COLO829 (cell line): ENCODE measurements around the gene OR11L1.

ENCODE experiments used
- DNase-seq: peaks from one replicate; pipeline ENCODE4 v3.0.0; 2012; ENCODE audit warnings: low spot score

The OR11L1 gene, protein sequence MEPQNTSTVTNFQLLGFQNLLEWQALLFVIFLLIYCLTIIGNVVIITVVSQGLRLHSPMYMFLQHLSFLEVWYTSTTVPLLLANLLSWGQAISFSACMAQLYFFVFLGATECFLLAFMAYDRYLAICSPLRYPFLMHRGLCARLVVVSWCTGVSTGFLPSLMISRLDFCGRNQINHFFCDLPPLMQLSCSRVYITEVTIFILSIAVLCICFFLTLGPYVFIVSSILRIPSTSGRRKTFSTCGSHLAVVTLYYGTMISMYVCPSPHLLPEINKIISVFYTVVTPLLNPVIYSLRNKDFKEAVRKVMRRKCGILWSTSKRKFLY

DNA sequence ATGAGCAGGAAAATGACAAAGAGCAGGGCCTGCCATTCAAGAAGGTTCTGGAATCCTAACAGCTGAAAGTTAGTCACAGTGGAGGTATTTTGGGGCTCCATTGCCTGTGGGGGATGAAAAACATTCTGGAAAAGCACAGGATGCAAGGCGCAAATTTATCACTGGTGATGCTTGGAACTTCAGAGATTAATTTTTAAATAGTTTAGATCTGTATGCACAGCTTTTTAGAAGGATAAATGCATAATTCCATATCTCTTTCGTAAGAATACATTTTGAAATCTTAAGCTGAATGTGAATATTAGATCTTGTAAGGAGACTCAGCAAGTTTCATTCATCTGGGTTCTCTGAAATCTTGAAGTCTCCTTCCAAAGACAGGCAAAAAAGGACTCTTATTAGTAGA is at the start of gene OR11L1:
Gene OR11L1 (minus strand): TSS at position 101 of the 400 bp plus-strand sequence. CDS start 0 bp downstream, at position 101.
- DNase-seq = no peak

DNA sequence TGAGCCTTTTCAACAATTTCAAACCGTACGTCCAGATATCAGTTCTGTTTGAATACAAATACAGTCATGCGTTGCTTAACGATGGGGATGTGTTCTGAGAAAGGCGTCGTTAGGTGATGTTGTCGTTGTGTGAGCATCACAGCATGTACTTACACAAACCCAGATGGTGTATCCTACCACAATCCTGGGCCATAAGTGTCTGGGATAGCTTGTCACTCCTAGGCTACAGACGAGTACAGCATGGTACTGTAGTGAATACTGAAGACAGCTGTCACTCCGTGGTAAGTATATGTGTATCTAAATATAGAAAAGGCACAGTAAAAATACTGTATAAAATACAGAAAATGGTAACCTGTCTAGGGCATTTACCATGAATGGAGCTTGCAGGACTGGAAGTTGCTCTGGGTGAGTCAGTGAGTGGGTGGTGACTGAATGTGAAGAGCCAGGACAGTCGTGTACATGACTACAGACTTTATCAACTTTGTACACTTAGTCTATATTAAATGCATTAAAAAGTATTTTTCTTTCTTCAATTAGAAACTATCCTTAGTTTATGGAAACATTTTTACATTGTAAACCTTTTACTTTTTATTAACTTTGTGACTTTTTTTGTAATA is 43.2 kb upstream of the OR11L1 start:
- DNase-seq = no peak

DNA sequence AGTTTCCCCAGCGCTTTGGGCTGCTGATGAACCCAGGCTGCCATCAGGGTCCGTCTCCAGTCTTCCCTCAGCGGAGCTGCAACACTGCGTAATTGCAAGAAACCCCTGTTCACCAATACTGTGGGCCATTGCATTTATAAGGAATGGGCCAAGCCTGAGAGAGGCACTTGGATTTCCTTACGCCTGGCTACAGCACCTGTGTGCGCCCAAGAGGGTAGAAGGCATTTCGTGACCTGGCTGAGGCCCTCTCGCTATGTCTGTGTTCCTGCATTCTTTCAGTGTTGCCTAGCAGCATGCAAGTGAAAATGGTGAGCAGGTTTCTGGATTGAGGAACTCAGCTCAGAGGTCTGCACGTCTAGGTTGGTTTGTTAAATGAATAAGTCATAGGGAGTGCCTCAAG is 41.6 kb upstream of the OR11L1 start:
- DNase-seq = no peak

DNA sequence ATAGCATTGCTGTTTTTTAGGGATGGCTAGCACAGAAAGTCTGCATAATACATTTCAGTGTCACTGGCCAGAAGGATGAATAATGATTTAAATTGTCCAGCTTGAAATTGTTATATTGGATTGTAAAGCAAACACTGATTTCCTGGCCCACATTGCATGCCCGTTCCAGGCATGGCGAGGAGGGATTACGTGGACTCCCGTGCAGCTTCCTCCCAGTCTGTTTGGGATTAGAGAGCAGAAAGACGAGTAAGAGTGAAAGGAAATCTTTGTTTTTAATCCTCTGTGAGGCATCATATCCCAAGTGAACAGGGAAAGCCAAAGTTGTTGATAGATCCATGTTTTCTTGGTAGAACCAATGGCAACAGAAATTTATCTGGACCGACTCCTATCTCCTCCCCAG is 23.7 kb upstream of the OR11L1 start:
- DNase-seq = no peak

DNA sequence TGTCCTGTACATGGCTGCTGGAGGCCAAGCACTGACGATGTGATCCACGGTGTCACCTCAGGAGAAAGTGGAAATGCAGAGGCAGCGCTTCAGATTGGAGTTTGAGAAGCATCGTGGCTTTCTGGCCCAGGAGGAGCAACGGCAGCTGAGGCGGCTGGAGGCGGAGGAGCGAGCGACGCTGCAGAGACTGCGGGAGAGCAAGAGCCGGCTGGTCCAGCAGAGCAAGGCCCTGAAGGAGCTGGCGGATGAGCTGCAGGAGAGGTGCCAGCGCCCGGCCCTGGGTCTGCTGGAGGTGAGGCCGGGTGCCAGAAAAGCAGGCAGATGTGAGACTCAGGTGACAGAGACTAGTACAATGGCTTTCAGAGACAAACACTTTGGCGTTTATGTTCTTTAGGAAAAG is 22.9 kb upstream of the OR11L1 start:
- no peak for DNase-seq

DNA sequence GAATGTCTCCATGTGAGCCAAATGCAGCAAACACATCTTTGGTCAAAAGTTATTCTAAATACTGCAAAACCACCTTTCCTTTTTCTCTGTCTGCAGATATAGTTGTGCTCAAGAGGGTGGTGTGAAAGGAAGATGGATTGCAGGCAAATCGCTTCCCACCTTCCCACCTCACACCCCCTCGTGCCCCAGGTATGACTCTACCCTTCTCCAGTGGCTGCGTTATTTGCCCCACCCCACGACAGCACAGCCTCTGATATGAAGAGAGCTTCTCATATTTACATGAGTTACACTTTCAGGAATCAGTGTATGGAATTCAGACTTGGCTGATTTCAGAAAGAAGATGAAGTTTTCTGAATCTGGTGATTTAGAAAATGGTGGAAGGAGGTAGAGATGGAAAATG is 21.1 kb upstream of the OR11L1 start:
- no peak for DNase-seq

DNA sequence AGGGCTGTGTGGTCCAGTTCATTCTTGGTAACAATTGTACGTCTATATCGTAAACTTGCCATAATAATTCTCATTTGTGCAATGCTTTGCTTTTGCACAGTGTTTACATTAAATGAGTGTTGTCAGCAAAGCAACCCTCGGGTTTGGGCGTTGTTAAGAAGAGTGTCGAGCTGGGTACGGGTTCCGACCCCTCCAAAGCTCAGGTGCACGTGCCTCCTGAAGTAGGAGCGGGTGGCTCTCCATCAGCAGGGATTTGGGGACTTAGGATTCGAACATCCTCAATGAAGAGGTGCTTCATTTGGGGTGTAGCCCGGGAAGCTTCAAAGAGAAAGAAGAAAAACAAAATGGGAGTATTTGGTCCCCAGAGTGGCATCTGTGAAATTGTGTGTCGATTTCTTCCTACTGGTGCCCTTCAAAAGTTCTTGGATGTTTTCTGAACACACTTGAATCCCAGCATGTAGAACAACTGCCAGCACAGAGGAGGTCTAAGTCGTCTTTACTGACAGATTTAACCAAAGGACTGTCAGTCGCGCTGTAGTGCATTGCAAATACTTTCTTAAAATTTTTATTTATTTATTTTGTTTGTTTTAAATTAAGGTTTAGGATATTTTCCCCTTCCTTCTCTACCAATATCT is 16.4 kb upstream of the OR11L1 start:
- DNase-seq = no peak

DNA sequence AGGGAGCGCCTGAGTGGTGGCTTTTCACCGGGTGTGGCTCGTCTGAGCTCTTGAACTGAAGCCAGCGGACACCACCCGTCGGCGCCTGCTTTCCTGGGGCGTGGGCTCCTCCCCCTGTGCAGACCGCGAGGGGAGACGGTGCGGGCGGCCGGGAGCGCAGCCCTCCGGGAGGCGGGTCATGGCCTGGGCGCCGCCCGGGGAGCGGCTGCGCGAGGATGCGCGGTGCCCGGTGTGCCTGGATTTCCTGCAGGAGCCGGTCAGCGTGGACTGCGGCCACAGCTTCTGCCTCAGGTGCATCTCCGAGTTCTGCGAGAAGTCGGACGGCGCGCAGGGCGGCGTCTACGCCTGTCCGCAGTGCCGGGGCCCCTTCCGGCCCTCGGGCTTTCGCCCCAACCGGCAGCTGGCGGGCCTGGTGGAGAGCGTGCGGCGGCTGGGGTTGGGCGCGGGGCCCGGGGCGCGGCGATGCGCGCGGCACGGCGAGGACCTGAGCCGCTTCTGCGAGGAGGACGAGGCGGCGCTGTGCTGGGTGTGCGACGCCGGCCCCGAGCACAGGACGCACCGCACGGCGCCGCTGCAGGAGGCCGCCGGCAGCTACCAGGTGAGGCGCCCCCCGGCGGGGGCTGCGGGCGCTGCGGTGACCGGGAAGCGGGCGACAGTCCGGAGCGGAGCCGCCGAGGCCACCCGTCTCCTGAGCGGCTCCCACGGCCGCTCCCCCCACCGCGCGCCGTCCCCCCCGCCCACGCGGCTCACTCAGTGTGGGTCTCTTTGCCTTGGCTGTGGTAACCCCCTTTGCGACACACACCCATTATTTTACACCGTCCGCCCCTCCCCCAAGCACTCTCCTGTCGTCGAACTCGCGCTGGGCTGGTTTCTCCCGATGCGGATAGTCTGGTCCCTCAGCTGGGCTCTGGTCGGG is 15.6 kb upstream of the OR11L1 start, which contains the start of gene TRIM58:
Gene TRIM58 (plus strand): TSS at position 119 of the 916 bp plus-strand sequence. CDS start 60 bp downstream, at position 179.
- peak; percentile 53 for DNase-seq

DNA sequence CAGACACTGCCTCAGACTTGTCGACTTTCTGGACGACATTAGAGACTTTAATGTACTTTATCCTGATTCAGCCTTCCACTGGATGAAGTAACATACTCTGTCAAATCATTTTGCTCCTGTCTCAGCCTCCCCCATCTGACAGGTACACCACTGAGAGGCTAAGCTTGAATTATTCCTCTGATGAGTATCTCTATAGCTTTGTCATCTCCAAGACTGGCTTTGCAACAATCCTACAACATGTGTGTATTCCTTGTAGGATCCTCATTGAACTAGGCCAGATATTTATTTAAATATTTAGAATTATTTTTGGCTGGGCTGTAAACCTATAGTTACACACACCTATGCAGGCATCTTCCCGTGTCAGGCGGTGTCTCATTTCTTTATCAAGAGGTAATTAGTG is 14.2 kb upstream of the OR11L1 start:
- DNase-seq = no peak

DNA sequence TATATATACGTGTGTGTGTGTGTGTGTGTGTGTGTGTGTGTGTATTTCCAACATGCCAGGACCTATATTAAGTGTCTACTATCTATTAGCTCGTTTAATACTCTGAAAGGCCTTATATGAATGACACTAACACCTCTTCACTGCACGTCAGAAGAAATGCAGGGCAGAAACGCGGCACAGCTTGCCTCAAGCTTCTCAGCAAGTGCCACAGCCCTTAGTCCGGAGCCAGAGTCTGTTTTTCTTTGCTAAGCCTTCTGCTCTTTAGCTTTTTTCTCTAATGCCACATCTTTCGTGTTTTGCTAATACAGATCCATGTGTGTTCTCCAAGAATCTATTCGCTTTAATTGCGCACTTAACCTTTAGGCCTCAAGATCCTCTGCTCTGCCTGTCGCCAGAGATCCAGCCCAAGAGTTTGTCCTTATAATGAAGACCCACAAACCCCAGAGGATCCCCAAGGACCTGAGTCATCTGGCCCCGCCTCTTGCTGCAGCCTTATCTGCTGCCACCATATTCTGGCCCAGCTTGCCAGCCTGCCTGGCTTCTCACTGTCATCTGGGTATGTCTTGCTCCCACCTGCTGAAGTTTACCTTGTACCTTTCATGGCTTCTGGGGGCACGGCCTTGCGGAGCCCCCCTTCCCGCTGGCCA is 13.3 kb upstream of the OR11L1 start:
- DNase-seq = no peak

DNA sequence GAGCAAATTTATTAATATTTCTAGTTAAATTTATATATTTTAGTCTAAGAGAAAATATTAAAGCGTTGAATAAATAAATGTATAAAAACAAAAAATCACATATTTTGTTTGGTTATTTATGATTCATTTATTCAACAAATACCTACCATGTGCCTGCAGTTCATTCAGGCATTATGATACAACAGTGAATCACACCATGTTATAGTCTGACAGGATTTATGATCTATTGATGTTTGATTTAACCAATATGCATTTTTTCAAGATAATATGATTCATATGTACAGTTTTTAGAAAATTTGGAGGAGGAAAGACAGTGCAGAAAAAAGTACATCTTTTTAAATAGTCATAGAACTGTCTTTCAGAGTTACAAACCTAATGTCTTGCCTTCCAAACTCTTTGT is 7.9 kb upstream of the OR11L1 start:
- DNase-seq = no peak

DNA sequence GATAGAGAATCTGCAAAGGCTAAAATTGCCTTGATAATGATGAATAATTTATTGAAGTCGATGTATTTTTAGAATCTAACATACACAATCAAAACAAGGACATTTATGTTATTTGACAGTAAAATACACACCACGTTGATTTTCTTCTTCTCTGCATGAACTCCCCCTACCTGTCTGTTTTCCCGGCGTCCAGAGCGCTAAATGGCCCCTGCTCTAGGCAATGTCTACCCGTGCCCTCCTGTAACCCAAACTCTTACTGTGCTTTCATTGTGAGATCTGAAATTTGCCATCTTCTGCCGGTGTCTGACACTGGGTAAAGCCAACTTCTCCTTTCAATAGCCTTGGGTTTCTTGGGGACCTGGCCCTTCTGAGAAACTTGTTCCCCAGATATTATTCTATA is 6.7 kb upstream of the OR11L1 start:
- DNase-seq = no peak

DNA sequence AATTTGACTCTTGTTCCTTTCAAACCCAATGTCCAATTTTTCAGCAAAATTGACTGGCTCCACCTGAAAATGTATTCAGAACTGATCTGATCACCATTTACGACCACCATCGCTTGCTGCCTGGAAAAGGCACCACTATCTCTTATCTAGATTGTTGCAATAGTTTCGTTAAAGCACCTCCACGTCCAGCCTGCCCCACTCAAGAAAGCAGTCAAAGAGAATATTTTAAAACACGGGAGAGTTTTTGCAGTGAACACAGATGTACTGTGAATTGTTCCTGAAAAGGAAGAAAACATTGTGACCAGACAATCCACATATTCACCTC is 4.0 kb upstream of the OR11L1 start:
- DNase-seq = no peak

DNA sequence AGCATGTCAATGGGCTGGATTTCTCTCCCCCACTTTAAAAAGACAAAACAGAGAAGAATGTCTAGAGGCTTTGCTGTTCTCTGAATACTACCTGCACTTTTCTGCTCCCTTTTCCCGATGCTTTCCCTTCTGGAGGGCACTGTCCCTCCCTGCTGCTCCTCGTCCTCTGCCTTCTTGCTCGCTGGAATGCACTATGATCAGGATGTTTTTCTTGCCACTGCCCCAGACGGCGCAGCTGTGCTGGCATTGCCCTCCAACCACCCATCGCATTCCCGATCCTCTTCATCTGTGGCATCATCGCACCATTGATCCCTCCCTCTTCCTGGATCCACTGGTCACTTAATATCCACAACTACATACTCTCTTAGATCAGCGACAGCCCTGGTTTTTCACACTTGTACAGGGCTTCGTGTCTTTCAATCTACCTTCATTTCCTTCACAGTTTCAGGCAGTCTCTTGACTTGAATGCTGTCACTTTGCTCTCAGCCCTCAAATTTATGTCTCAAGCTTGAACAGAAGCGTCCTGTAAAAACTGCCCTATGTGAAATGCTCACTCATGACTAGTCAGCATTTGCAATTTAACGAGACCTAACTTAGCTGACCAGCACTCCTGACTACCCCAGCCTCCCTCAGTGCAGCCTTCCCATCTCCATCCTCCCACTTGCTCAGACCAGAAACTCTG is 3.5 kb upstream of the OR11L1 start:
- no peak for DNase-seq

DNA sequence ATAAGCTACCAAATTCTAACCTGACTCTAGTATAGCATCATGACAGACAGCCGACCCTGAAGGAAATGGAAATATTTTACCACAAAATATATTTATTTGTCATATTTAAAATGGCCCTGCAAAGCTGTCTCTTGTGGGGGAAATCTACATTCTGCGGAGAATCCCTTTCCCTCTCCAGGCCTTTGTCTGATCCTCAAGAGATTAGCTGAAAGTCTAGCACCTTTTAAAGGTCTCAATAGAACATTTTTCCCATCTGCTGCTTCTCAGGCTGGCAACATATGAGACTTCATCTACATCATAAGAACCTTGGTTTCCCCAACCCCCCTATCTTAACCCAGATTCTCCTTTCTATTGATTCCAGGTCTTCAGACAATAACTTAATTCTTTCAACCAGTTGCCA is 1.7 kb upstream of the OR11L1 start:
- no peak for DNase-seq

DNA sequence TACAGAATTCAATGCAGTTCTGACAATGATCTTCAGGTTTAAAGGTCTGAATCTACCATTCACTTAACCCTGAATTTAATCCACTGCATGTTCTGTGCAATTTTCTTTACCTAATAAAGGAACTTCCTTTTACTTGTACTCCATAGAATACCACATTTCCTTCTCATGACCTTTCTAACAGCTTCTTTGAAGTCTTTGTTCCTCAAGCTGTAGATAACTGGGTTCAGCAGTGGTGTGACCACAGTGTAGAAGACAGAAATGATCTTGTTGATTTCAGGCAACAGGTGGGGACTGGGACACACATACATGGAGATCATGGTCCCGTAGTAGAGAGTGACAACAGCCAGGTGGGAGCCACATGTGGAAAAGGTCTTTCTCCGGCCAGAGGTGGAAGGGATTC is 878 bp downstream of the OR11L1 start:
- no peak for DNase-seq

DNA sequence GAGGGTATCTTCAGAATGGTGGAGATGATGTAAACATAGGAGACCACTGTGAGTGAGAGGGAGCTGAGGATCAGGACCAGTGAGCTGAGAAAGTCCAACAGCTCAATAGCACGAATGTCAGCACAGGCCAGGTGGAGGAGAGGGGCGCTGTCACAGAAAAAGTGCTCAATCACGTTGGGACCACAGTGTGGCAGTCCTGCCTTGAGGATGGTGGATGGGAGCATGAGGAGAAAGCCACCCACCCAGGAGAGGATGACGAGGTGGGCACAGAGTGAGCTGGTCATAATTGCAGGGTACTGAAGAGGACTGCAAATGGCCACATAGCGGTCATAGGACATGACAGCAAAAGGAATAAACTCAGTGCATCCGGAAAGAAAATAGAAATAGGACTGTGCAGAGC is 8.1 kb downstream of the OR11L1 start:
- DNase-seq = no peak

DNA sequence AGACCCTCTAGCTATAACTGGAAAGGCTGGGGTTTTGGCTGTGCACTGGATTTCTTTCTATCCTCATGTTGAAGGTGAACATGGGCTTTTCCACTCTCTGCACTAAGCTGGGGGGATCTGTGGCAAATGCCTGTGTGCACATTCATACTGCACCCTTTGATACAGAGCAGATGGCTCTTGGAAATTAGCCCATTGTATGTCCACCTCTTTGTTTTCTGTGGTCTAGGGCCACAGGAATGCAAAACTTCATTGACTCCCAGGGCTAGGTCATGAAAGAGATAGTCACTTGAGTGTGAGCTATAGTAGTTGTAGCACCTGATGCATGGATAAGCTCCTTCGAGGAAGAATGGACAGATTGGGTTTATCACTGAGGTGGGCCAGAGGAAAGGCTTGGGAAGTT is 12.0 kb downstream of the OR11L1 start:
- DNase-seq = no peak

DNA sequence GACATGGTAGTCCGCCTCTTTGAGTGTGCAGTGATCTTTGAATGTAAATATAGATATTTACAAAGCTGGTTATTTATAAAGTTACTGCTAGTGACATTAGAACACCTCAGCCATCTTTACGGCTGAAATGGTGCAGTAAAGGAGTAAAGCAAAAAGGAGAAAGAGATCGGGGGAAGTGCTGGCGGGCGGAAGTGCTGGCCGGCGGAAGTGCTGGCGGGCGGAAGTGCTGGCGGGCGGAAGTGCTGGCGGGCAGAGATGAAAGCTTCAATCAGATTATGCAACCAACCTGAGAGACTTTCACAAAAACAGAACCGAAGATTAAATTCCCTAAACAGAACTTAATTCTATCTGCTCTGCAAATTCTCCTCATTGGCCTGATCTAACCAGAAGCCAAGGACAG is 16.3 kb downstream of the OR11L1 start:
- no peak for DNase-seq

DNA sequence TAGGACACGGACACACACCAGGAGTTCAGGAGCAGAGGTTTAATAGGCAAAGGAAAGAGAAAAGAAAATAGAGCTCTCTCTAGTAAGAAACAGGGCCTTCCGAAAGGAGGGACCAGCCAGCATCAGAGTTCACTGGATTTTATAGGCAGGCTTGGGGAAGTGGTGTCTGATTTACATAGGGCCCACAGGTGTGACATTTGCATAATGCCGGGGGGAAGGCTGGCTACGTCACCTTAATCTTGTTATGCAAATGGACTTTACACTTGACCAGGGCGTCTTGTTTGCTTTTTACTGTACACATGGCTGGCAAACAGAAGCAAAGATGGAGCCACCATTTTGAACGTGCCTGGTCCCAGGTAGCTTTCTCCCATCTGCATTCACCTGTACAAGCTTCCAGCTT is 17.7 kb downstream of the OR11L1 start, which contains the start of gene OR14A16:
Gene OR14A16 (minus strand): TSS at position 97 of the 400 bp plus-strand sequence. CDS start 8,390 bp downstream, outside the sequence.
- no peak for DNase-seq

DNA sequence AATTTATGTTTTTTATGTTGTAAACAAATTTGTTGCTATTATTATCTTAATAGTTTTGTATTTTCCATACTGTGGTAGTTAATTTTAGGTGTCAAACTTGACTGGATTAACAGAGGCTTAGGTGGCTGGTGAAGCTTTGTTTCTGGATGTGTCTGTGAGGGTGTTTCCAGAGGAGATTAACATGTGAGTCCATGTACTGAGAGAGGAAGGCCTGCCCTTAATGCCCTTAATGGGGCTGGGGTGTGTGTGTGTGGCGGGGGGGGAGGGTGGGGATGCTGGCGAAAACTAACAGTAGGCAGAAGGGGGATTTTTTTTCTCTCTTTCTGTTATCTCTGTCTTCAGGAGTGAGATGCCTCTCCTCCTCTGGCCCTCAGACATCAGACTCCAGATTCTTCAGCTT is 19.6 kb downstream of the OR11L1 start:
- no peak for DNase-seq
